Measurements from ENCODE around the gene MRPS9.

MRPS9 gene

GRCh38 chr2:105125428-105125827 lies 87.6 kb downstream of the MRPS9 start:
- no peak for DNase-seq

- DNase-seq: no peak
Observed at GRCh38 chr2:105125920-105126319, 88.1 kb downstream of the MRPS9 start.

GRCh38 chr2:105126336-105126735 lies 88.5 kb downstream of the MRPS9 start:
- no peak for DNase-seq

- peak; percentile 32 to 70 (median 56) for DNase-seq
Observed at GRCh38 chr2:105127289-105127915, 89.5 kb downstream of the MRPS9 start.

- peak; percentile 73 to 89 (median 84) for DNase-seq
Observed at GRCh38 chr2:105129722-105130232, 91.9 kb downstream of the MRPS9 start.

GRCh38 chr2:105130546-105130945 lies 92.7 kb downstream of the MRPS9 start:
- no peak for DNase-seq

GRCh38 chr2:105134081-105134480 lies 96.2 kb downstream of the MRPS9 start:
- no peak for DNase-seq

- DNase-seq: no peak
Observed at GRCh38 chr2:105135436-105135835, 97.6 kb downstream of the MRPS9 start.

- DNase-seq: no peak
Observed at GRCh38 chr2:105136394-105136793, 98.5 kb downstream of the MRPS9 start.

GRCh38 chr2:105138643-105139042 lies 100.8 kb downstream of the MRPS9 start:
- DNase-seq: no peak

- DNase-seq: no peak
Observed at GRCh38 chr2:105139556-105140239, 101.8 kb downstream of the MRPS9 start.

GRCh38 chr2:105140240-105140568 lies 102.3 kb downstream of the MRPS9 start:
- DNase-seq: no peak

- DNase-seq: peak in 3 of 4 experiments; percentile 12 to 41 (median 31)
Observed at GRCh38 chr2:105141099-105141614, 103.3 kb downstream of the MRPS9 start.

GRCh38 chr2:105142239-105142638 lies 104.4 kb downstream of the MRPS9 start:
- no peak for DNase-seq

- no peak for DNase-seq
Observed at GRCh38 chr2:105143094-105143466, 105.2 kb downstream of the MRPS9 start.

- DNase-seq: no peak
Observed at GRCh38 chr2:105143467-105144151, 105.7 kb downstream of the MRPS9 start.

GRCh38 chr2:105144152-105144940 lies 106.5 kb downstream of the MRPS9 start:
- DNase-seq: no peak

GRCh38 chr2:105144941-105145300 lies 107.1 kb downstream of the MRPS9 start:
- DNase-seq: no peak

- no peak for DNase-seq
Observed at GRCh38 chr2:105149272-105149671, 111.4 kb downstream of the MRPS9 start.

All from suppressor macrophage (primary cell).